Panc1 (cell line): Measurements from ENCODE around the gene ALK. TPM values are rescaled to one million over a fixed set of nuclear protein-coding genes. Genes with fewer than 3 reads are reported as not detected.

Experiments used
- ATAC-seq: fragments of 200-7000 bp; cut with Tn5 transposase; 2 replicates; pipeline ENCODE4 v1.9.1; 2020; ENCODE audit warnings: mild to moderate bottlenecking, moderate library complexity
- BruUV-seq: library from RNA; stranded (reverse); fragments of 400-500 nt; replicated peaks from 2 replicates; lab custom pipeline; 2021; lab: Mats Ljungman, UMichigan
- CTCF ChIA-PET: fragments of 300-600 bp; sonication (Branson Sonifier 250); formaldehyde crosslinking; loops from one replicate; lab custom pipeline; 2022; ENCODE audit warnings: antibody characterized with exemption; lab: Charles Lee
- POLR2A ChIA-PET: fragments of 300-600 bp; sonication (Branson Sonifier 250); formaldehyde crosslinking; loops from one replicate; lab custom pipeline; 2022; ENCODE audit warnings: antibody characterized with exemption; lab: Charles Lee
- DNase-seq: peaks from one replicate; pipeline ENCODE4 v3.0.0-alpha.2; 2010; ENCODE audit warnings: low read depth, low spot score
- H3K27ac ChIP-seq: 2 replicates; pipeline ENCODE4 v1.5.1; 2011; ENCODE audit warnings: mild to moderate bottlenecking, low read length, inconsistent platforms
- H3K27me3 ChIP-seq: fragments of 200-500 bp; sonication (Bioruptor generic); 2 replicates; pipeline ENCODE4 v1.6.0; 2014; ENCODE audit warnings: low read length, inconsistent platforms; ENCODE audit not compliant: control insufficient read depth, insufficient read depth
- H3K36me3 ChIP-seq: fragments of 200-500 bp; sonication (Bioruptor generic); 2 replicates; pipeline ENCODE4 v1.5.1; 2014; ENCODE audit warnings: inconsistent platforms, mild to moderate bottlenecking, low read length, moderate library complexity; ENCODE audit not compliant: control insufficient read depth, insufficient read depth
- H3K4me1 ChIP-seq: 2 replicates; pipeline ENCODE4 v1.5.1; 2011; ENCODE audit warnings: inconsistent platforms, mild to moderate bottlenecking, low read length, moderate library complexity; ENCODE audit not compliant: control insufficient read depth, insufficient read depth
- H3K4me3 ChIP-seq, 2 experiments: 2 replicates each; pipeline ENCODE4 v1.5.1; 2011 to 2012; ENCODE audit warnings: low read depth in 2 of 2, low read length in 2 of 2, mild to moderate bottlenecking in 2 of 2, inconsistent platforms in 1 of 2, moderate library complexity in 1 of 2
- H3K9me3 ChIP-seq: fragments of 200-500 bp; sonication (Bioruptor generic); 2 replicates; pipeline ENCODE4 v1.5.1; 2014; ENCODE audit warnings: low read depth, mild to moderate bottlenecking, inconsistent platforms, low read length, moderate library complexity; ENCODE audit not compliant: control insufficient read depth, insufficient read depth
- CTCF ChIP-seq: fragments of 450-650 bp; IDR thresholded peaks from 2 replicates; pipeline ENCODE4 v1.5.1; 2017; ENCODE audit warnings: mild to moderate bottlenecking
- POLR2AphosphoS5 ChIP-seq: IDR thresholded peaks from 2 replicates; pipeline ENCODE4 v1.6.1; 2012; ENCODE audit warnings: mild to moderate bottlenecking, low read depth, low read length, moderate library complexity
- REST ChIP-seq, 2 experiments: IDR thresholded peaks; 2 replicates each; pipeline ENCODE4 v1.6.1; 2011 to 2012; ENCODE audit warnings: low read depth in 2 of 2, control low read depth in 1 of 2, low read length in 1 of 2, mild to moderate bottlenecking in 1 of 2, moderate library complexity in 1 of 2; ENCODE audit not compliant: insufficient read depth in 1 of 2
- SIN3A ChIP-seq: IDR thresholded peaks from 2 replicates; pipeline ENCODE4 v1.6.1; 2012; ENCODE audit warnings: low read depth, mild to moderate bottlenecking, low read length, moderate library complexity, borderline replicate concordance; ENCODE audit not compliant: insufficient read depth
- TCF7L2 ChIP-seq: IDR thresholded peaks from 2 replicates; pipeline ENCODE4 v1.6.1; 2011; ENCODE audit warnings: mild to moderate bottlenecking, low read depth, low read length, inconsistent platforms
- in situ Hi-C: cut with HindIII; loops from 2 replicates; pipeline ENCODE4 v1.10.0; 2016; ENCODE audit warnings: low sequenced_read_pairs, low pct_unique_long_range_greater_than_20kb
- intact Hi-C: fragments of 100-400 bp; cut with micrococcal nuclease; formaldehyde crosslinking; loops from one replicate; pipeline ENCODE4 v1.10.0; 2022; ENCODE audit not compliant: unreplicated experiment
- total RNA-seq: library from RNA; stranded (reverse); gene quantifications from one replicate; pipeline ENCODE4 v1.2.1, GENCODE V29; 2021; ENCODE audit not compliant: unreplicated experiment

The ALK gene
- total RNA-seq, 1 experiment from 2014 or later = not detected

GRCh38 chr2:29578084-29578598 is 343.2 kb downstream of the ALK start:
- ATAC-seq (no peak), DNase-seq (no peak)
- H3K27ac ChIP-seq = no peak overlapping the region
- BruUV-seq = no TSS peak
- in situ Hi-C loops (no loop called here), intact Hi-C loops (no loop called here)
- H3K9me3 ChIP-seq = no peaks in the 10 kb centered on the region
- no peak overlapping the region for H3K4me3 ChIP-seq
- H3K36me3 ChIP-seq = no peaks in the 10 kb centered on the region
- CTCF ChIA-PET = no interaction called here
- POLR2A ChIA-PET = no interaction called here
- no peaks in the 10 kb centered on the region for H3K4me1 ChIP-seq
- TF ChIP-seq CTCF (no peak), REST (IDR thresholded peaks at IDR 0.05; ENCODE audit: insufficient read depth in 1 of 2, low read depth in 2 of 2, low read length in 1 of 2) (no peak), SIN3A (no peak), TCF7L2 (no peak), POLR2AphosphoS5 (no peak)
- H3K27me3 ChIP-seq = peaks cover 10% of the 10 kb centered on the region

GRCh38 chr2:29576231-29576630 is 345.2 kb downstream of the ALK start:
- BruUV-seq = no TSS peak
- Histone ChIP-seq H3K27me3 (peaks cover 10% of the 10 kb centered on the region), H3K27ac (no peak overlapping the region), H3K4me1 (no peaks in the 10 kb centered on the region), H3K4me3 (no peak overlapping the region), H3K9me3 (no peaks in the 10 kb centered on the region), H3K36me3 (no peaks in the 10 kb centered on the region)
- intact Hi-C loops = no loop called here
- ChIA-PET POLR2A (no interaction called here), CTCF (no interaction called here)
- ATAC-seq (no peak), DNase-seq (no peak)
- in situ Hi-C loops = no loop called here
- TF ChIP-seq SIN3A (no peak), CTCF (no peak), POLR2AphosphoS5 (no peak), TCF7L2 (no peak), REST (IDR thresholded peaks at IDR 0.05; ENCODE audit: insufficient read depth in 1 of 2, low read depth in 2 of 2, low read length in 1 of 2) (no peak)
